Measurements from ENCODE around the gene ECE1.

The ECE1 gene

DNA sequence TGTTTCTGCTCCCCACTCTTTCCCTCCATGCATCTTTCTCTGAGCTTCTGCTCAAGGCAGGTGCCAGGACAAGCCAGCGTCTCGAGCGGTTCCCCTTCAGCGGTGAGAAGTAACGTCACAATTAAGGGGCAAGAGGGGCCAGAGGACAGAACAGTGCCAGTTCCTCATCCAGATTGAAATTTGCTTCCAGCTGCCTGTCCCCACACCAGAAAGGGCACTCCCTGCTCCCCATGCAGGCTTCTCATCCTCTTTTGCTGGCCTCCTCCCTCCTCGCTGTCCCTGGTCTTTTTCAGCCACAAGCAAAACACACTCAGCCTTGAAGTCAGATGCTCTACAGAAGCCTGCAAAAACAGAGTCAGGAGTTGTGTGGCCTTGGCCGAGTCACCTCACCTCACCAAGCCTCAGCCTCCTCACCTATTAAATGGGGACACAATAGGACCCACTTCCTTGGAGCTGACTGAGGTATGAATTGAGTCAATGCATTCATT is 35.0 kb upstream of the ECE1 start:
- ATAC-seq, result peak; percentile 31 to 44

DNA sequence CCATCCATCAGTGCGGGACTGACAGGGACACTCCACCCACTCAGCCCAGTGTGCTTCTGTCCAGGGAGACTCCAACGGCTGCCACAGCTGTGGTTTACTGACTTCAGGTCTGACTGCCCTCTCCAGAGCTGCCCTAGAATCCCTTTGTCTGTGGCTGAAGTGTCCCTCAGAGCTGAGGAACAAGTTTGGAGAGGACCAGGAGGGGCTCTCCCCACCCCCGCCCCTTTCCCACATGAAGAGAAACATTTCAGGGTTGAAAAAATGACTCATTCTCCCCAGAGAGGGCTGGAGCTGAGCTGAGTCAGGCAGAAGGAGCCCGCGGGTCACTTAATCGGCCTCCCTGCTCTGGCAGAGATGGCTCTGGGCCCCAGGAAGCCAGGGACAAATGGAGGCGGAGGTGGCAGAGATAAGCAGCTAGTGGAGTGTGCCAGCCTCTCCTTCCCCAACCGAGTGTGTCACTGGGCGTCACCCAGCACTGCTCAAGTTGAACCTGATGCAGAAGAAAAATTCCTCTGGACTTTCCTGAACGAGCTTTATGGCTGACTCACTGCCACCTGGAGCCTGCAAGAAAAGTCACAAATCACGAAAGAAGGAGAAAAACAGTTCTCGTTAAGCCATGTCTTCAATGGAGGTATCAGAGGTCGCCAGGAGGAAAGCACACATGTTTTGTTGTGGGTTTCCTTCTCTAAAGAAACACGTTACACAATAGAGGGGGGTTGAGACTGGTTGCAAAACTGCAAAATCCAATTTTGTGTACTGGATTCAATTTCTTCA is 34.3 kb upstream of the ECE1 start:
- peak; percentile 73 to 85 for ATAC-seq

- ATAC-seq, result no peak
Measured at GRCh38 chr1:21323091-21323490, 32.8 kb upstream of the ECE1 start.

DNA sequence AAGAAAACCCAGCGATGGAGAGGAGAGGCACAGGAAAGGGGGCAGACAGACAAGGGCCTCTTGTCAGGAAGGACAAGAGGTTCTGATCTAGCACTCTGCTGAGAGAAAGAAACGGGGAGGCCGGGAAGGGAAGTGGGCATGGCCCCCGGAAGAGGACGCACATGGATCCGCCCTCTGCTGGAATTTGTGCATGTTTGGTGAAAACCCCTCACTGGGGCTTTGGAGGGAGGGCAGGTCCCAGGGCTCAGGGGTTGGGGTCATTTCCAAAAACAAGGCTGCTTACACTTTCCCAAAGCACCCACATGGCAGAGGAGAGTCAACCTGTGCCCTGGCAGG is 32.4 kb upstream of the ECE1 start:
- ATAC-seq, result no peak

GRCh38 chr1:21321963-21322680 is 31.9 kb upstream of the ECE1 start:
- no peak for ATAC-seq

DNA sequence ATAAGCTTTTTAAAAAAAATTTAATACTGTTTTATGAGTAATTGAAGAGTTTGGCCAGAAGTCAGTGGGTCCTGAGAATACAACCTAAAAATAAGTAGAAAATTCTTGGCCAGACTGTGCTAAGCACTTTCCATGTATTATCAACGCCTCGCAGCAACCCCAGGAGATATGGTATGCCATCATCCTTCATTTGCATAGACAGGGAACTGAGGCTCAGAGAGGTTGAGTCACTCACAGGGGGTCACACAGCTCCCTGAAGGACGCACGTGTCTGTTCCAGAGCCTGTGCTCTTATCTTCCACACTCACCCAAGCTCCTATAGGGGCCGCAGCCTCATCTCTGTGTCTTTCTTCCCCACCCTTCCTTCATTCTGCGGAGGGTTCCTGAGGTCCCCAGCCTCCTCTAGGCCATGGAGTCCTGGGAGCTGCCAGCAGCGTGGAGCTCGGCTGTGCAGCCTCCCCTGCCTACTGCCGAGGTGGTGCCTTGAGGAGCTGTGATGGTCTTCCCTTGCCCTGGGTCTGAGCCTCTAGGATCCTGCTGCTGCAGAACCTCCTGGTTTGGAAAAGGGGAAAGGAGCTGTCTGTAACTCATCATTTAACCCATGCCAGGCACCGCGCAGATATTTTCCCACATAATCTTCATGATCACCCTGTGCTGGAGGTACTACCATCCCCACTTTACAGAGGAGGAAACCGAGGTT is 30.3 kb upstream of the ECE1 start:
- no peak for ATAC-seq

DNA sequence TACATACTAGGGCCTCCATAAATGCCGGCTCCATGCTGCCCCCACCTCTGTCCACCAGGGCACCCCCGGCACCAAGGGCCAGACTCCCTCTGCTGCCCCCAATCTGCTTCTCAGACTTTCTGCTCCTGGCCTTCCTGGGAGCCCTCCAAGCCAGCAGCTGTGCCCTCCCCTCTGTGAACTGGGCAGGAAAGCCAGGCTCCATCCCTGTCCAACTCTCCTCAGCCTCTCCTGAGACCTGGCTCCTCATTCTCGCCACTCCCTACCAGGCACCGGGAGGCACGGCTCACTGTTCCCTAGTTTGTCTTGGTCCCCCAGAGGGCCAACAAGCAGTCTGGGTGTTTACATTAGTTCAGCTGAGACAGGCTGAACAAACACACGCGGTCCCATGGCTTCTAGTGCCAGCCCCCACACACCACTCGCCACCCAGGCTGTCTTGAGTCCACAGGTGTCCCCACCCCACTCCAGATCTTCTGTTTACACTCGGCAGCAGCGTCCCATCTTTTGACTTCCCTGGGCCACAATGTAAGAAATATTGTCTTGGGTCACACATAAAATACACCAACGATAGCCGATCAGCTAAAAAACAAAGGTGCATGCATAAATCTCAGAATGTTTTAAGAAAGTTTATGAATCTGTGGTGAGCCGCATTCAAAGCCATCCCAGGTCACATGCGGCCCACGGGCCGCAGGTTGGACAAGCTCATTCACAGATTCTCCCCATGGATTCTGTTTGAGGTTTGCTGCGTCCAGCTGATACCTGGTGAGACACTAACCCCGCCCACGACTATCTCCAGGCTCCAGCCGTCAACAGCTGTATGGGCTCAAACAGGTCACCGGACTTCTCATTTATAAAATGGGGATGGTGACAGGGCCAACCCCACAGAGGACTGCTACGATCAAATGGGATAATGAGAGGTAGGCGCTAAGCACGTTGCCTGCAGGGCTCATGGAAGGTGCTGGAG is 29.5 kb upstream of the ECE1 start:
- no peak for ATAC-seq

- ATAC-seq, result no peak
Measured at GRCh38 chr1:21318714-21319159, 28.5 kb upstream of the ECE1 start.

DNA sequence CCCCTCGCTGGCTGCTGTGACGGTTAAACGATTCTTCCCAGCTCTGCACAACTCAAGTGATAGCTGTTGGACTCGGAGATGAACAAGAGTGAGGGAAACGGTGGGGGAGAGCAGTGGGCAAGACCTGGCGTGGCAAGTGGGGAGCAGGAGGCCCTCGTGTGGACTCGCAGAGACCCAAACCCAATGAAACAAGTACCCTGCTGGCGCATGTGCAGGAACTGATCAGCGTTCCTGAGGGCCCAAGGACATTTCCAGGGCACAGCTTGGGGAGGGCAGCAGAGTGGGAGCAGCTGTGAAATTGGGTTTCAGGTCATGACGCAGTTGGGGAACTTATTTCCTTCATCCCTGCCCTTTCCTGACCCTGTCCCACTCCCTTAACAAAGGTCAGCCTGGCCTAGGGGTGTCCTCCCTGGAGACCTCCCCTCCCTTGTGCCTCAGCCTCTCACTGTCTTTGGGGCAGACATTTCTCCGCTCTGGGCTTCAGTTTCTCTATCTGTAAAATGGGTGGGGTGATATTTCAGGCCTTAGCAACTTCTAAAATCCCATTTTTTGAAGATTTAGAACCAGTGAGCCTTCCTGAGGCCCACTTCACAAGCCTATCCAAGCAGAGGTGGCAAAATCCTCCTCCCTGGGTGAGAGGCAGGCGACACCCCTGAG is 27.9 kb upstream of the ECE1 start:
- no peak for ATAC-seq

- no peak for ATAC-seq
Measured at GRCh38 chr1:21317690-21318043, 27.4 kb upstream of the ECE1 start.

- ATAC-seq, result no peak
Measured at GRCh38 chr1:21317035-21317689, 26.9 kb upstream of the ECE1 start.

DNA sequence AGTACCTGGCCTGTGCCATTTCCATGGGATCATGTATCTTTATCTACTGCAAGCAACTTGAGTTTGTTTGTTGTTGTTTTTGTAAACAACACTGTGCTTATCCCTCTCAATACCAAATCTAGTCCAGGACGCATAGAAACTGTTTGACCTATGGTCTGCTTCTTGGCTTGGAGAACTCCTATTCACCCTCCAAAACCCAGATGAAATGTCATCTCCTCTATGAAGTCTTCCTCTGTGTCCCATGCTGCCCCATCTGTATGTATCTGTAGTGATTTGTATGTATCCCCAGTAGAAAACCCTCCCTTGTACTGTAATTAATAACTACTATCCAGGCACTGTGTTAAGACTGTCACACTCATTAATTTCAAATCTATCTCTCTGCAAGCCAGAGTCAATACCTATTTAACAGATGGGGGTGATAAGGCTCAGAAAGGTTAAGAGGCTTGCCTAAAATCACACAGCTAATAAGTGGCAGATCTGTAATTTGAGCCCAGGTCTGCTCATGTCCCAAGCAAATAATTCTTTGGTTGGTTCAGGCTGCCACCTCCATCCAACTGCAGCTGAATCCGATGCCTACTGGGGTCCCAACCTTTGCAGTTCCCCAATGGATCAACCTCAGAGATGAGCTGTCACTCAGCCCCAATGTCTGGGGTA is 24.6 kb upstream of the ECE1 start:
- ATAC-seq, result no peak

- no peak for ATAC-seq
Measured at GRCh38 chr1:21313886-21314721, 23.8 kb upstream of the ECE1 start.

GRCh38 chr1:21313203-21313885 is 23.1 kb upstream of the ECE1 start:
- no peak for ATAC-seq

DNA sequence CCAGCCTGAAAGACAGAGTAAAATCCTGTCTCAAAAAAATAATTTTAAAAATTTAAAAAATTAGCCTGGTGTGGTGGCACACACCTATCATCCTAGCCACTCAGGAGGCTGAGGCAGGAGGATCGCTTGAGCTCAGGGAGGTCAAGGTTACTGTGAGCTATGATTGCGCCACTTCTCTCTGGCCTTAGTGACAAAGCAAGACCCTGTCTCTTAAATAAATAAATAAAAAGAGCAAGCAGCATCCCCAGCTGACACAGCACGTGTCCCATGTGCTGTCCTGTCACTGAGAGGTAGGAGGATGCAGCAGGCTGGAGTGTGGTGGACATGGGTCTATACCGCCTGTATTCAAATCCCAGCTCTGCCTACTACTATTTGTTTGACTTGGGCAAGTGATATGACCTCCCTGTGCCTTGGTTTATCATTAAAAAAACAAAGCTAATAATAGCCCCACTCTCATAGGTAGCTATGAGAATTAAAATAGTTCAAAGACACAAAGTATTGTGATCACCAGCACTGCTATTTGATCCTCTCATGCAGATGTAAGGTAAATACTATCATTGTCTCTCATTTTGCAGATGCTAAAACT is 22.2 kb upstream of the ECE1 start:
- no peak for ATAC-seq

- ATAC-seq, result no peak
Measured at GRCh38 chr1:21311016-21311415, 20.8 kb upstream of the ECE1 start.

GRCh38 chr1:21308847-21309652 is 18.8 kb upstream of the ECE1 start:
- ATAC-seq, result no peak

DNA sequence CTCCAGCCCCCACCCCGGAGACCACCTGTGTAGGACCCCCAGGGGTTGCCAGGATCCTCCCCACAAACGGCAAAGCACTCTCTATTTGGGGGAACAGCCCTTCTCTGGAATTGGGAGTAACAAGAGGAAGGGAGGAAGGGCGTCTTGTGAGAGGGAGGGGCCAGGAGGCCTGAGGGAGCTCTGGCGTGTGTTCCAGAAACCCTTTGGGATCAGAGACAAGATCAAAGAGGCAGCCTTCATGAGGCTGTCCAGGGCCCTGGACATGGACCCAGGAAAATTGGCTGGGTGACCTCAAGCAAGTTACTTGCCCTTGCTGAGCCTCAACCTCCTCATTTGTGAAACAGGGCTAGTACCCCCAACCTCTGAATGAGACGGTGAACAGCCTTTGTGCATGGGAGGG is 18.1 kb upstream of the ECE1 start:
- no peak for ATAC-seq

Measured in activated CD4-positive, CD25-positive, alpha-beta regulatory T cell treated with anti-CD3 and anti-CD28 coated beads, Interleukin-2, amount 50 U/mL, for 24 hours (primary cell).